Esophagus squamous epithelium (tissue), 4 donors: ENCODE results near the gene RASSF5.

Source experiments
- POLR2A ChIP-seq, 4 donors: fragments of 450-650 bp; IDR thresholded peaks; one replicate each; pipeline ENCODE4 v1.6.1; 2017; ENCODE audit warnings: antibody characterized with exemption in 4 of 4, mild to moderate bottlenecking in 4 of 4, moderate library complexity in 3 of 4
- TF ChIP-seq, protein P1 (sequence below), 6 experiments: fragments of 450-650 bp in 4 of 6; fragments of 200-600 bp in 2 of 6; sonication (generic) in 2 of 6; IDR thresholded peaks; one replicate each; pipeline ENCODE4 v1.5.1; 2016 to 2019; ENCODE audit warnings: antibody characterized with exemption in 6 of 6, mild to moderate bottlenecking in 4 of 6, moderate library complexity in 4 of 6

GRCh38 chr1:206480211-206480610 is 27.1 kb upstream of the RASSF5 start:
- TF ChIP-seq, protein P1, sequence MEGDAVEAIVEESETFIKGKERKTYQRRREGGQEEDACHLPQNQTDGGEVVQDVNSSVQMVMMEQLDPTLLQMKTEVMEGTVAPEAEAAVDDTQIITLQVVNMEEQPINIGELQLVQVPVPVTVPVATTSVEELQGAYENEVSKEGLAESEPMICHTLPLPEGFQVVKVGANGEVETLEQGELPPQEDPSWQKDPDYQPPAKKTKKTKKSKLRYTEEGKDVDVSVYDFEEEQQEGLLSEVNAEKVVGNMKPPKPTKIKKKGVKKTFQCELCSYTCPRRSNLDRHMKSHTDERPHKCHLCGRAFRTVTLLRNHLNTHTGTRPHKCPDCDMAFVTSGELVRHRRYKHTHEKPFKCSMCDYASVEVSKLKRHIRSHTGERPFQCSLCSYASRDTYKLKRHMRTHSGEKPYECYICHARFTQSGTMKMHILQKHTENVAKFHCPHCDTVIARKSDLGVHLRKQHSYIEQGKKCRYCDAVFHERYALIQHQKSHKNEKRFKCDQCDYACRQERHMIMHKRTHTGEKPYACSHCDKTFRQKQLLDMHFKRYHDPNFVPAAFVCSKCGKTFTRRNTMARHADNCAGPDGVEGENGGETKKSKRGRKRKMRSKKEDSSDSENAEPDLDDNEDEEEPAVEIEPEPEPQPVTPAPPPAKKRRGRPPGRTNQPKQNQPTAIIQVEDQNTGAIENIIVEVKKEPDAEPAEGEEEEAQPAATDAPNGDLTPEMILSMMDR (IDR thresholded peaks at IDR 0.05) = no peak
- TF ChIP-seq POLR2A (IDR thresholded peaks at IDR 0.05) = no peak
